ACHN (cell line): ENCODE results near the gene NBDY.
A peak's percentile ranks its signal among the peaks of the same experiment; 100 is the strongest.
"Not testable (repeated sequence)": the region's sequence is repeated elsewhere in the genome, so short reads cannot be mapped to it uniquely, and the experiment has no call there.

Experiments used
- DNase-seq: peaks from one replicate; pipeline ENCODE4 v3.0.0-alpha.2; 2015
- in situ Hi-C: cut with HindIII; loops from 2 replicates; pipeline ENCODE4 v1.10.0; 2017; ENCODE audit warnings: low sequenced_read_pairs, low pct_ligation_motif_present, low pct_unique_long_range_greater_than_20kb

Gene NBDY

DNA sequence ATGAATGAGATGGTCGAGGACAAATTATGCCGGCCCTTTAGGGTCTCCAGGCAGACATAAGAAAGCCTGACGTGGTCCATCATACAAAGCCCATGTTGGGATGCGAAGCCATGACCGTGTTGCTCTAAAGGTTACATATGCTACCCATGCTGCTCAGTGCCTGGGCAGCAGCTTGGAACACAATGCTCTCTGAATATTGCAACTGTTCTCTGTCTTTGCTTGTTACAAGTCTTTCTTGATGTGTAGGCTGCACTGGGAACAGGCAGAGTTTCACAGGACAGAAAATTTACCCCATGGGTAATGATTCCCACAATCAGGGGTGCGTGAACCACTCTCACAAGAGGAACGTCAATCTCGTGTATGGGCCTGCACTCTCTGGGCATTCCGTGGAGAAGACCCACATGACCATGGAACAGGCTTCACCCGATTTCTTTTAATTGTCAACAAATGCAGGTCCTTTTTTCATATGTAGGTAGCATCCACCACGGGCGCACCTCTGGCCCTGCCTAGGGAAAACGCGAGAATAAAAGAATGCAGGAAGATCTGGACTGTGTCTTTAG lies 66.3 kb downstream of the NBDY start:
- no peak for DNase-seq
- in situ Hi-C loops: no loop called here

DNA sequence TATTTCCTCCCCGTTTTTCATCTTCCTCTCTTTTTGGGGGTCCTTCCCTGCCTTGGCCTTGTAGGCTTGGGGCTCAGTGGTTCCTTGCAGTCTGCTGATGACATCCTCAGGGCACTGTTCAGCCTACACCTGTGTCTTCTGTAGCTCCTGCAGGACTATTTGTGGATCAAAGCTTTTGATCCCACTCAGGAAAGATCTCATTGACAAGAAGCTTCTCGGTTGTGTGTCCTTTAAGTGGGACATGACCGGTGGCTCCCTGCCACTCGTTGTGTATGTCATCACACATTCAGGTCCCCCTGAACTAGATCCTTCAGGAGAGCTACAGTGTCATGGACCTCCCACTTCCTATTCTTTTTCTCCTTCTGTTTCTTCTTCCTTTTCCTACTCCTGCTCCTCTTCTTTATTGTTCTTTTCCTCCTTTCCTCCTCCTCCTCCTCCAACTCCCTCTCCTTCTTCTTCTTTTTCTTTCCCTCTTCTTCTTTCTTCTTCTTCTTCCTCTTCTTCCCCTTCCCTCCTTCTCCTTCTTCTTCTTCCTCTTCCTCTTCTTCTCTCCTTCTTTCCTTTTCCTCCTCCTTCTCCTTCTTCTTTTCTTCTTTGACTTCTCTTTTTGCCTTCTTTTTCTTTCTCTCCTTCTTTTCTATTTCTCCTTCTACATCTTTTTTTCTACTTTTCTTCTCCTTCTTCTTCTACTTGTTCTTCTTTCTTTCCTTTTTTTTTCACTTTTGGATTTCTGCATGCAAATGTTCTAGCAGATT lies 67.8 kb downstream of the NBDY start:
- in situ Hi-C loops: no loop called here

DNA sequence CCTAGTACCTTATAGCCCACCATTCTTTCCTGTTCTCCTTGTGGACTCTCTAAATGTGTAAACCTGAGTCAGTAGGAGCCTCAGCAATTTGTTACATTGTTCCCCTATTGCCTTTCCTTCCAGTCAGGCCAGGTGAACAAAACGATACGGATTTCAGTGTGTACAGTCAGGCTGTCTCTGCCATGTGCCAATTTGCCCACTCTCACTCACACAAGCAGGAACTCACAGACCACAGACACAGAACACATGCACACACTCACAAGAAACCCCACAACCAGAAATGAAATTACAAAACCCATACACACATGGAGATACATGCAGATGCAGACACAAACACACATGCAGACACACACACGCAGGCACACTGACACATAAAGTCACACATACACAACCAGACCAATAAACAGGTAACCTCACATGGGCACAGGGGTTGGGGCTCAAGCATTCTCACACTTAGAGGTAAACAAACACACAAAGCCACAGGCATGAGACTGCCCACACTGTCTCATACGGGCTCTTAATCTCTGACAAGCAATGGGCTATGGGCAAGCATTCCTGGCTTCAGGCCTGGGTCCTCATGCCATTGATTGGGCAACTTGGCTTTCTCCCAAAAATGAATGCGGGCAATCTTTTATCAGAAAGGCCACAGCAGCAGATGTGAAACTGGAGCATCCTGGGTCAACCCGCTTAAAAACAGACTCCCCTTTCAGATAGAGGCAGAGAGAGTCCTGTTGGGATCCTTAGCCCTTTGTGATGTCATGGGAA lies 68.7 kb downstream of the NBDY start:
- in situ Hi-C loops: no loop called here
- DNase-seq: no peak

More for the DNA sequence above, 67.8 kb downstream of the NBDY start:
- no peak for DNase-seq

- no peak for DNase-seq
- in situ Hi-C loops: no loop called here
These were observed 69.3 kb downstream of the NBDY start for GRCh38 chrX:56798339-56798711.

- in situ Hi-C loops: no loop called here
- DNase-seq: no peak
These were observed 70.1 kb downstream of the NBDY start for GRCh38 chrX:56798866-56799758.

- in situ Hi-C loops: no loop called here
These were observed 71.3 kb downstream of the NBDY start for GRCh38 chrX:56800307-56800706.

DNA sequence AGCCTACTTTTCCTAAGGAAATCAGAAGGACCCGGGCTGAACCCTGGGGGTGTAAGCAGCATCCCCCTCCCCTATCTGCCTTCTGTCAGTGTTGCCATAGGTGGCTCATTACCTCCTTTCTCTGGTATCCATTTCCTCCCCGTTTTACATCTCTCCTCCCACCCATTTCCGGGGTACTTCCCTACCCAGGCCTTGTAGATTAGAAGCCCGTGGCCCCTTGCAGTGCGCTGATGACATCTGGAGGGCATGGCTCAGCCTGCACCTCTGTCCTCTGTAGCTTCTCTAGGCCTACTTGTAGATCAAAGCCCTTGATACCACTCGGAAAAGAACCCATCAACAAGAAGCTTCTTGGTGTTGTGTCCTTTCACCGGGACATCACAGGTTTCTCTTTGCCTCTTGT lies 71.8 kb downstream of the NBDY start:
- in situ Hi-C loops: no loop called here
- DNase-seq: no peak

More at GRCh38 chrX:56800307-56800706, 71.3 kb downstream of the NBDY start:
- DNase-seq: no peak

- no peak for DNase-seq
- in situ Hi-C loops: no loop called here
These were observed 73.4 kb downstream of the NBDY start for GRCh38 chrX:56802428-56802827.

GRCh38 chrX:56802921-56803849 lies 74.1 kb downstream of the NBDY start:
- peak; percentile 44 for DNase-seq
- in situ Hi-C loops: no loop called here

- in situ Hi-C loops: no loop called here
- no peak for DNase-seq
These were observed 75.0 kb downstream of the NBDY start for GRCh38 chrX:56803850-56804681.

GRCh38 chrX:56804867-56805266 lies 75.8 kb downstream of the NBDY start:
- in situ Hi-C loops: no loop called here
- DNase-seq: no peak

- in situ Hi-C loops: no loop called here
- DNase-seq: no peak
These were observed 76.4 kb downstream of the NBDY start for GRCh38 chrX:56805399-56805798.

DNA sequence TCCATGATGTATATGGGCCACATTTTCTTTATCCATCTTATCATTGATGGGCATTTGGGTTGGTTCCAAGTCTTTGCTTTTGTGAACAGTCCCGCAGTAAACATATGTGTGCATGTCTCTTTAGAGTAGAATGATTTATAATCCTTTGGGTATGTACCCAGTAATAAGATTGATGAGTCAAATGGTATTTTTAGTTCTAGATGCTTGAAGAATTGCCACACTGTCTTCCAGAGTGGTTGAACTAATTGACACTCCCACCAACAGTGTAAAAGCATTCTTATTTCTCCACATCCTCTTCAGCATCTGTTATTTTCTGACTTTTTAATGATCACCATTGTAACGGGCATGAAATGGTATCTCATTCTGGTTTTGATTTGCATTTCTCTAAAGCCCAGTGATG lies 77.1 kb downstream of the NBDY start:
- in situ Hi-C loops, DNase-seq: not testable (repeated sequence)

GRCh38 chrX:56811599-56811998 lies 82.6 kb downstream of the NBDY start:
- in situ Hi-C loops: no loop called here

GRCh38 chrX:56812515-56813105 lies 83.6 kb downstream of the NBDY start:
- DNase-seq: no peak
- in situ Hi-C loops: no loop called here

More at GRCh38 chrX:56811599-56811998, 82.6 kb downstream of the NBDY start:
- no peak for DNase-seq

DNA sequence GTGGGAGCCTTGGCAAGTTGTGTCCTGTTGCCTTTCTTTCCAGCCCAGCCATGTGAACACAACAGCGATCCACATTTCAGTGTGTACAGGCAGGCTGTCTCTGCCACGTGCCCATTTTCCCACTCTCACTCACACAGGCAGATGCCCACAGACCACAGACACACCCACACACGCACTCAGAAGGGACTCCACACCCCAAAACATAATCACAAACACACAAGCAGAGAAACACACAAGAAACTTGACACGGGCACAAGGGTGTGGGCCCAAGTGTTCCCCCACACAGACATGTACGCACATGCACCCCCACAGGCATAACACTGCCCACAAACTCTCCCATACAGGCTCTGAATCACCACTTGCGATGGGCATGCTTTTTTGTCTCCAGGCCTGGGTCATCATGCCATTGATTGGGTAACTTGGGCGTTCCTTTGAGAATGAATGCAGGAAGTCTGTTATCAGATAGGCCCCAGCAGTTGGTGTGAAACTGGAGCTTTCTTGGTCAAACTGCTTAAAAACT lies 84.3 kb downstream of the NBDY start:
- in situ Hi-C loops: no loop called here
- DNase-seq: no peak
